Ishikawa (cell line): ENCODE data around the gene CUEDC2.

Experiments
- EGR1 ChIP-seq: IDR thresholded peaks from 2 replicates; pipeline ENCODE4 v1.6.1; 2012
- TEAD4 ChIP-seq: IDR thresholded peaks from 2 replicates; pipeline ENCODE4 v1.6.1; 2012

GRCh38 chr10:102419269-102420180 lies 12.8 kb downstream of the CUEDC2 start:
- no peak for TF ChIP-seq TEAD4
- TF ChIP-seq EGR1 = peak; percentile 8; the same call in 1 of the 2 replicates
